NCI-H2029 (cell line): ENCODE results near the gene P4HB.

Experiments used
- DNase-seq: peaks from one replicate; lab custom pipeline; 2025; lab: John Stamatoyannopoulos, UW

Gene P4HB

DNA sequence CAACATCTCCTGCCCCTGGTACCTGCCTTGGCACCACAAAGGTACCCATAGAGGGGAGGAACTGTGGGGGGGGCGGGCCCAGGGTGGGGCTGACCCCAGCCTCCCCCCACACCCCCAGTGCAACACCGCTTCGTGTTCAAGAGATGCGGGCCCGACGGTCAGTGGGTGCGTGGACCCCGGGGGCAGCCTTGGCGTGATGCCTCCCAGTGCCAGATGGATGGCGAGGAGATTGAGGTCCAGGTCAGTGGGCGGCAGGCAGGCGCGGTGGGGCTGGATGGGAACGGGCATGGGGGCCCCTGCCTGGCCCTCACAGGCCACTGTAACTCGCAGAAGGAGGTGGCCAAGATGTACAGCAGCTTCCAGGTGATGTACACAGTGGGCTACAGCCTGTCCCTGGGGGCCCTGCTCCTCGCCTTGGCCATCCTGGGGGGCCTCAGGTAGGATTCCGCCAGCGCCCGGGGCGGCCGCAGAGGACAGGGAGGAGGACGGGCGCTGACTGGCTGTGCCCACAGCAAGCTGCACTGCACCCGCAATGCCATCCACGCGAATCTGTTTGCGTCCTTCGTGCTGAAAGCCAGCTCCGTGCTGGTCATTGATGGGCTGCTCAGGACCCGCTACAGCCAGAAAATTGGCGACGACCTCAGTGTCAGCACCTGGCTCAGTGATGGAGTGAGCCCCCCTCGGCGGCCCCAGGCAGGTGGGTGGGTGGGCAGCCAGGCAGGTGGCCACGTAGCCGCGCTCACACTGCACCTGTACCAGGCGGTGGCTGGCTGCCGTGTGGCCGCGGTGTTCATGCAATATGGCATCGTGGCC lies 49.2 kb downstream of the P4HB start:
- no peak for DNase-seq

- DNase-seq = no peak
Observed at GRCh38 chr17:81810476-81810875, 49.9 kb downstream of the P4HB start.

DNA sequence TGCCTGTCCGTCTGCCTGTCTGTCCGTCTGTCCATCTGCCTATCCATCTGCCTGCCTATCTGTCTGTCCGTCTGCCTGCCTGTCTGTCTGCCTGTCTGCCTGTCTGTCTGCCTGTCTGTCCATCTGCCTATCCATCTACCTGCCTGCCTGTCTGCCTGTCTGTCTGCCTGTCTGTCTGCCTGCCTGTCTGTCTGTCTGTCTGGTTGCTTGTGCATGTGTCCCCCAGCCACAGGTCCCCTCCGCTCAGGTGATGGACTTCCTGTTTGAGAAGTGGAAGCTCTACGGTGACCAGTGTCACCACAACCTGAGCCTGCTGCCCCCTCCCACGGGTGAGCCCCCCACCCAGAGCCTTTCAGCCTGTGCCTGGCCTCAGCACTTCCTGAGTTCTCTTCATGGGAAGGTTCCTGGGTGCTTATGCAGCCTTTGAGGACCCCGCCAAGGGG lies 50.8 kb downstream of the P4HB start:
- no peak for DNase-seq

GRCh38 chr17:81808778-81809555 lies 51.4 kb downstream of the P4HB start:
- no peak for DNase-seq

- DNase-seq = no peak
Observed at GRCh38 chr17:81807839-81808238, 52.5 kb downstream of the P4HB start.

DNA sequence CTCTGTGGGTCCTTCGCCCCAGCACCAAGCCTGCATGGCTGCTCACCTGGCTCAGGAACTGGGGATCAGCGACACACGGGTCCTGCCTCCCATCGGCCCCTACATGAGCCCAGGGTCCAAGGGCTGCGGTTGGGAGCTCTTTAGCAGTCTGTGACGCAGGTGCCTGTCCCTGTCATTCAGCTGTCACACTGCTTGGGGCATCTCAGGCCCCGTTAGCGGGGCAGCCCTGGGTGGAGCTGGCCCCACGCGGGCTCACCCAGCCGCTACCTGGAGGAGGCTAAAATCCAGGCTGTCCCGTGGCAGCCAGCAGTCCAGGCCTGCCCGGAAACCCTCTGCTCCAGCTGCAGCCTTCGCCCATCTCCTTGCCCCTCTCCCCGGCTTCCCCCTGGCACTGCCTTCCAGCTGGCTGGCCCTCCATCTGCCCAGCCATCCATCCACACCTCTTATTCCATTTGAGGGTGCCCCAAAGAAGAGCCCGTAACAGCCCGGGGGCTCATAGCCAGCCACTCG lies 53.1 kb downstream of the P4HB start:
- no peak for DNase-seq

DNA sequence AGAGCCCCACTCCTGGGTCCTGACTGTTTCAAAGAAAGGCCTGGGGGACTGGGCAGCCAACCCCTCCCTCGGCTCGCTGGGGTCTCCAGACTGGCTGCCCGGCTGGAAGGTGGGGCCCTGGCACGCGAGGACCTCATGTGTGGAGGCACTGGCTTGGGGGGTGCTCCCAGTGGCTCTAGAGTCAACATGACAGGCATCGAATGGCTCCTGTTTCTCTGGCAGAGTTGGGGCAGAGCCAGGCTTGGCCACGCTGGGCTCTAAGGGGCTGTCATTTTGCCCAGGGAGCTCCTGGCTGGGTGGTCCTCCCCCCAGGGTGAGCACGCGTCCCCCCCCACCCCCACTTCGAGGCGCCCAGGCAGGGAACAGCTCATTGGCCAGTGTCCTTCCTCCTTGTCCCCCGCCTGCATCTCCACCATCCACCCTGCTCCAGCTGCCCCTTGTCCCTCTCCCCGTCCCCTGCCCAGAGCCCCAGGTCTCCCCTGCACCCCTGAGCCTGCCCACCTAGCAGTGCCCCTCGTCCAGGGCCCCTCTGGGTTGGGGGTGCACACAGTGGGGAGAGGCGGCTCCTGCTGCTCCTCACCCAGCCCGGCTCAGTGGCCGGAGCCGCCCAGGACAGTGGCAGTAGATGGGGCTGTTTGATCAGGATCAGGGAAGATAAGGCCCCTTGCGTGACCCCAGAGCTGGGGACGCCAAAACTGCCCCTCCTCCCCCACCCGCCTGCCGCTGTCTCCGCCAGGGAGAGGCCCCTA lies 53.7 kb downstream of the P4HB start:
- DNase-seq = no peak

GRCh38 chr17:81805707-81806460 lies 54.5 kb downstream of the P4HB start:
- DNase-seq = no peak

DNA sequence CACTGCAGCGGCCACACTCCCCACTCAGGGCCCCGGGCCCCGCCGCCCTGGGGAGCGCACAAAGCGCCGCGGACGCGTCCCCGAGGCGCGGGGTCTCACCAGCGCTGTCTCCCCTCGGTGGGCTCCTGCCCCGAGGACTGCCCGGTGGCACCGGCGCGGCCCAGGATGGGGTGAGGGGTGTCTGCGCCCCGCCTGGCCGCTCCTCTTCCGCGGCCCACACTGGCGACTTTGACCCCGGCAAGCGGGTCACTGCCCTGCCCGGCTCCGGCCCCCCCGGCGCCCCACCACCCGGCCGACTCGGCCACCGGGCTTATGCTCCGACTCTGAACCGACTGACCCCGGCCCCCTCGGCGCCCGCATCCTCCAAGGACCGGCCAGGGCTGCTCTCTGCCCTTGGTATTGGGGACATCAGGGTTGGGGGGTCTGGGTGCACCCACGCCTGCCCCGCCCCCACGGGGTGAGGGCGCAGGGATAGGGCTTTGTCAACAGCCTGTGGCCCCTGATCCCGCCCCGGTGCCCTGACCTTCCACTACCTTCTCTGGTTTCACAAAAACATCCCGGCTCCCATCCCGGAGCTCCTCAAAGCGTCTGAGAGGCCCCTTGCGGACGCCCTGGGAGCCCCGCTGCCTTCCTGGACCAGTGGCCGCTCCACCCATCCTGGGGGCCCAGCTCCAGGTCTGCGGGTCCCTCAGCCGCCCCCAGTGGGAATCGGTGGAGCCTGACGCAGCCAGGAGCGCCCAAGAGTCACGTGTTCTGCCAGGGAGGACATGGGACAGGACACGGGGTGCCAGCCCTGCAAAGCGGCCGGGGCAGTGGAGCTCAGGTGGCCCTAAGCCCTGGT lies 55.6 kb downstream of the P4HB start:
- DNase-seq = no peak

DNA sequence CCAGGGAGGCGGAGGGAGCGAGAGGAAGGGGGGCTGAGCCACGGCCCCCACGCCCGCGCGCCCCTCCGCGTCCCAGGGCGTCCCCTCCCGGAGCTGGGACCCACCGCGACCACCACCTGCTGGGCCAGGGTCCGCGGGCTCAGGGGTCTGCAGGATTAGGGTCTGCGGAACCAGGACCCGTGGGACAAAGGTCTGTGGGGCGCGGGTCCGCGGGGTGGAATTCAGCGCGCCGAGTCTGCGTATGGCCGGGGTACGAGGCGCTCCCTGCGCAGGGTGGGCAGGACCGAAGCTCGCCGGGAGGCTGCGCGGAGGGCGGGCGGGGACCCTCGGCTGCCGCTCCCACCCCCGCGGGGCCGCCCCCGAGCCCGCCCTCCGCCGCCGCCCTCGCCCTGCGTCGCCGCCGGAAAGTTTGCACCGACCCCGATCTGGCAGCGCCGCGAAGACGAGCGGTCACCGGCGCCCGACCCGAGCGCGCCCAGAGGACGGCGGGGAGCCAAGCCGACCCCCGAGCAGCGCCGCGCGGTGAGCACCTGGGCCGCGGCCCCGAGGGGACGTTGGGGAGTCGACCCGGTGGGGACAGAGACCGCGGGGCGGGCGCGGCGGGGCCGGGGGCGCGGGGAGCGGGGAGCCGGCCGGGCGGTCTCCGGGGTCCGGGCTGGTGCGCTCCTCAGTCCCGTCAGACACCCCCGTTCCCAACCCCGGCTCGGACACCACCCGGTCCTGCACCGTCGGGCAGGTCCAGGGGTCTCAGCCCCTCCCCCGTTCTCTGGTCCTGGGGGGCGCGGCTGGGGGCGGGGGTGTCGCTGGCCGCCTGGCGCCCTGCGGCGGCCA lies 56.4 kb downstream of the P4HB start, which contains the start of gene GCGR:
Gene GCGR (plus strand): TSS at position 423 of the 831 bp plus-strand sequence. CDS start 4,869 bp downstream, outside the sequence.
- DNase-seq = no peak

DNA sequence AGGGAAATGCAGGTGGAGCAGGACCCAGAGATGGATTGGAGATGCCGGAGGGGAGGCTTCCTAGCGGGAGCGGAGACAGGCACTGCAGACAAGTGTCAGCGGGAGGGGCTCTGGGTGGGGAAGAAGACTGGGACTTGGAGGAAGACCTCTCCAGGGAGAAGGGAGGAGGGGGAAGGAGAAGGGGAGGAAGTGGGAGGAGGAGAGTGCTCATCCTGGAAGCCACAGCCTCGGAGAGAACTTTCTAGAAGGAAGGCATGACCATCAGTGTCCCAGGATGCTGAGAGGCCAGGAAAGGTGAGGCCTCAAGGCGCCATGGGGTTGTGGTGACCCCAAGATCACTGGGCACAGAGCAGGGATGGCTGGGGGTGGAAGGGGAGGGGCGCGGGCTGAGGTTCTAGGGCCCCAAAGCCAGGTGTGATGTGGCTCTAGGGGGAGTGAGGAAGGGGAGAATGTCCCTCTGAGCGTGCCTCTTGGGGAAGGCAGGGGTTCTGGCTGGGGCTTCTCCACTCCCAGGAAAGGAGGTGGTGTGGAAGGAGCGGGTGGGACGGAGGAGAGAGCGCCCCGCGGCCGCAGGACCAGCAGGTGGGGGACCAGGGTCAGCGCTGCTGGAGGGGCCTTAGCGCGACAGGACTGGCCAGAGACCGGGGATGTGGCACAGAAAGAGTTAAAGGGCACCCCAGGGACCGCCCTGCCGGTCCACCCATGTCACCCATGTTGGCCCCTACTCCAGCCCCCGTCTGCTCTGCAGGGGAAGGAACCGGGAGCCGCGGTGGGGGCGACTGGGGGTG lies 57.3 kb downstream of the P4HB start:
- no peak for DNase-seq

- DNase-seq = no peak
Observed at GRCh38 chr17:81802048-81802758, 58.1 kb downstream of the P4HB start.

- no peak for DNase-seq
Observed at GRCh38 chr17:81801327-81801726, 59.0 kb downstream of the P4HB start.

DNA sequence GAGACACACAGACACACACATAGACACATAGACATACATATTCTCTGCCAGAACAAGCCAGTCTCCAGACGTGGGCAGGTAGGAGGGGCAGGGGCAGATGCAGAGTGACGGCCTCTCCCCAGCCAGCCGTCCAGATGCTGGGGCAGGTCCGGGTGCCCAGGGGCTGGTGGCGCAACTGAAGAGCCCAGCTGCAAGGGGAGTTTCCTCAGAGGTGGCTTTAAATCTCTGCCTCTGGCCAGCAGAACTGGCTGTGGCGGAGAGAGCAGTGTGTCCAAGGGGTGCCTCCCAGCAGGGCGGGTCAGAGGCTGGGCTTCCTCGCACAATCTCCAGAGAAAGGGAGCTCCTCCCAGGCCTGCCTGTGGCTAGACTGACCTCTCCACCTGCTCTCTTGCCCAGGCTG lies 65.8 kb downstream of the P4HB start:
- DNase-seq = no peak

DNA sequence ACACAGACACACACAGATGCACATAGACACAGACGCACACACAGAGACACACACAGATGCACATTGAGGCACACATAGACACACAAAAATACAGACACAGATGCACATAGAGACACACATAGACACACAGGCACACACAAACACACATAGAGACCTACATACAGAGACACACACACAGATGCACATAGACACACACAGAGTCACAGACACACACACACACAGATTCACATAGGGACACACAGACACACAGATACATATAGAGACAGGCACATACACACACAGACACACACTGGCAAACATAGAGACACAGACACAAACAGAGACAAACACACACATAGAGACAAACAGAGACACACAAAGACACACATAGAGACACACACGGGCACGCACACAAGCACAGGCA lies 66.3 kb downstream of the P4HB start:
- DNase-seq = no peak
